HG02610 (cell line): ENCODE measurements around the gene PRKCA.

Experiments used
- ATAC-seq: cut with Tn5 transposase; IDR thresholded peaks from one replicate; pipeline ENCODE4 v1.9.1; 2021; ENCODE audit warnings: mild to moderate bottlenecking, moderate library complexity; ENCODE audit not compliant: unreplicated experiment

Gene PRKCA

DNA sequence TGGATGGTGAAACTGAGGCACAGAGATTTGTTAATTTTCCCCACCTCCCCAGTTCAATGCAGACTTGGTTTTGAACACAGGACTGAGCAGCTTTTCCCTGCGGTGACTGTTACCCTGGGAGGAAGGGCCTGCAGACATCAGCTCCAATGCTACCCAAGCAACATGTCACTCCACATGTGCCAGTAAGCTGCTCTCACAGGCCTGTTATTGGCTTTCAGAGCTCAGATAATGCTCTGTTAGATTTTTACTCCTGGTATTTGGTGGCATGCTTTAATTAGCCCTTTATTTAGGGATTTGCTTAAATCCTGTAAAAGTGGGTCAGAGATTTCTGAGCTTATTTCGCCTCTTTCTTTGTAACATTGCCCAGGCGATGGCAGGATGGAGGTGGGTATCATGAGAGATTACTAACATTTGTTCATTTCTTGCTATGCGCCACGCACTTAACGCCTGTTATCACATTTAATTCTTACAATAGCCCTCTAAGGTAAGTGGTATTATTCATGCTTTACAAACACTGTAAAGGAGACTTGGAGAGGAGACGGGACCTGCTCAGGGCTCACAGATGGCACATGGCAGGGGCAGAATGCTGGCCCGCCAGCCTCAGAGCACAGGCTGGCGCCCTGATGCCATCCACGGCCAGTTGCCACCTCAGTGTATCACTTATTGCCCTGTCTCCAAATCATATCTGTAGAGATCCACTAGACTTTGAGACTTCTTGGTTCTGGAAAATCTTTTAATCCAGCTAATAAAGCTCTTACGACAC, 448.5 kb downstream of the PRKCA start:
- no peak for ATAC-seq

DNA sequence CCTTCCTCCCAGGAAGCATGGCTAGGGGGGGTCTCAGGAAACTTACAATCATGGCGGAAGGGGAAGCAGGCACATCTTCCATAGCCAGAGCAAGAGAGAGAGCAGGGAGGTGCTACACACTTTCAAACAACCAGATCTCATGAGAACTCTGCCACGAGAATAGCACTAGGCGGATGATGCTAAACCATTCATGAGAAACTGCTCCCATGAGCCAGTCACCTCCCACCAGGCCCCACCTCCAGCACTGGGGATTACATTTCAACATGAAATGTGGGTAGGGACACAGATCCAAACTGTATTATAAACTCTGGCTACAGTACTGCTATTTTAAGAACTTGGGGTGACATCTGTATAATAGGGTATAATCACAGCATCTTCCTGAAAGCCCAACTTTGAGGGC, 449.4 kb downstream of the PRKCA start:
- no peak for ATAC-seq

DNA sequence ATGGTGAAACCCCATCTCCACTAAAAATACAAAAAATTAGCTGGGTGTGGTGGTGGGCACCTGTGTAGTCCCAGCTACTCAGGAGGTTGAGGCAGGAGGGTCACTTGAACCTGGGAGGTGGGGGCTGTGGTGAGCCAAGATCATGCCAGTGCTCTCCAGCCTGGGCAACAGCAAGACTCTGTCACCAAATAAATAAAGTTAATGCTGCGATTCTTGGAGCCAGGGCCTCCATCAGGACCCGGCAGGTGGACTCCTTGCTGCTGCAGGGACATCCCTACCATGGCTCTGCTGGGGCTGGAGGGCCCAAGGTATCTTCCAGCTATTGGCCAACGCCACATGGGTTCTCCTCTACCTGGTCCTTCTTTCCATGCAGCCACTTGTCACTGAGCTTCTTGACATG, 450.0 kb downstream of the PRKCA start:
- no peak for ATAC-seq

- ATAC-seq: no peak
Observed at GRCh38 chr17:66753126-66753920, 450.9 kb downstream of the PRKCA start.

DNA sequence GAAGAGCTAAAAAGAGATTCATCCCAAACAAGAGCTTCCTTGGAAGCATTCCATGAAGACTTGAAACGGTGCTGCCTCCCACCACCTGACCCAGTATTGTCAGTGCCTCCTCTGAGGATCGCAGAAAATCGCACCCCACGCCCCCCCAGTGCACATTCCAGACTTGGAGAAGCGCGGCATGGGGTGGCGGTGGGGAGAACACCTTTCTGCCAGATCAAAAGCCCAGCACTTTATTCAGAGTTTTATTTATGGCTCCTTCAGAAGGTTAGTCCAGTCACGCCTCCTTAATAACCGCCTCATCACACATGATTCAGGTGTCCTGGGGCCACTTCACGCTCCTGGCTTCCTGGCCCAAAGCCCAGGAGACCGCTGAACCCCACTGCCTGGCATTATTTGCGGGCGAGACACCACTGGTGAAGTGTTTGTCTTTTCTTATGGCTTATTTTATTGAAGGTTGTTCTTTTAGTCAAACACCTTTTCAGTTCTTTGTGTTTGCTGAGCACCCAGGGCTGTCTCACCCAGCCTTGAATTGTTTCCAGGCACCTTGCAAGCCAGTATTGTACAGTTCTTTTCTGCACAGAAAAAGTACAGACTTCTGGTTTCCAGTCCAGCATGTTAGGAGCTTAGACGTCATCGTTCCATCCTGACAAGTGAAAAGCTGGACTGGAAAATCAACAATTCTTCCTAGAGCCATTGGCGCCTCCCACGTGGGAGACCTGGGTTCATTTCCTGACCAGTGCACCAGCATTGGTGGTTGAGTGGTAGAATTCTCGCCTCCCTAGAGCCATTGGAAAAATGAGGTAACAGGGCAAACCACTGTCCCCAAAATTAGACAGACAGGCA, 452.9 kb downstream of the PRKCA start:
- no peak for ATAC-seq

DNA sequence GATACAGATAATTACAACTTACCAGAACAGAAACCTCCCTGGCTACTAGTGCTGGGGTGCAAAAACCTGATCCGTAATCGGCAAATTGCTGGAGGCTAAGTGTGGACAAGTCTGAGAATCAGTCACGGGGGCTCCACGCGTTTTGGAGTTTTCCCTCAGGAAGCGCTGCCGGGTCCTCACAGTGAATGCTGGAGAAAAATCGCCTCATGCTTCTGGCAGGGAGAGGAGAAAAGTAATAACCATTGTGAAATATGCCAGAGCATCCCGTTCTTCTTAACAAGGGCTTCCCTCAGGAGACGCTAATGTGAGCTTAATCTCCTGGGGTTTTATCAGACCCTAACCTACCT, 453.5 kb downstream of the PRKCA start:
- ATAC-seq: no peak

DNA sequence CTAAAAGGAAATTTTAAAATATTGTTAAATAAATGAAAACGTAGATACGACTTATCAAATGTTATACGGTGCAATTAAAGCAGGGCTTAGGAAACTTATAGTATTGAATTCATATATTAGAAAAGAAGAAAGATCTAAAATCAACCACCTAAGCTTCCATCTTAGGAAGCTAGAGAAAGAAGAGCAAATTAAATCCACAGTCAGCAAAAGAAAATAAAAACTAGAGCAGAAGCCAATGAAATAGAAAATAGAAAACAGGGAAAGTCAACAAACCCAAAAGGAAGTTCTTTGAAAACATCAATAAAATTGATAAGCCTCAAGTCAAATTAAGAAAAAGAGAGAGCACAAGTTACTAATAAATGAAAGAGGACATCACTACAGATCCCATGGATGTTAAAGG, 457.9 kb downstream of the PRKCA start:
- no peak for ATAC-seq

DNA sequence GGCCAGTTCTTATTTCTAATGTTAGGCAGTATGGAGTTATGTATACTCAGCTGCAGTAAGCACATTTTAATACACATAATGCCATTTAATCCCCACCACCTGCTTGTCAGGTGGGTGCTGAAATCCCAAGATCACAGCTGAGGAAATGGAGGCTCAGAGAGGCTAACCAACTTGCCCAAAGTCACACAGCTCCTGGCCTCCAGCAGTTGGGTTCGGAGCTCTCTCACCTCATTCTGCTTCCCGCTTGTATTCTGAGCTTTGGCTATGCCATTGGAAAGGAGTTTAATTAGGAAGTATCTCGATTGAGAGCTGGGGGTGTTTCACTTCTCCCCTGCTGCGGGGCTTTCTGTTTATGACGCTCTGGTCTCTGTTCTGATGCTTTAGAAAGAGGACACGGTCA, 459.9 kb downstream of the PRKCA start:
- ATAC-seq: no peak

- ATAC-seq: no peak
Observed at GRCh38 chr17:66763056-66763455, 460.6 kb downstream of the PRKCA start.

DNA sequence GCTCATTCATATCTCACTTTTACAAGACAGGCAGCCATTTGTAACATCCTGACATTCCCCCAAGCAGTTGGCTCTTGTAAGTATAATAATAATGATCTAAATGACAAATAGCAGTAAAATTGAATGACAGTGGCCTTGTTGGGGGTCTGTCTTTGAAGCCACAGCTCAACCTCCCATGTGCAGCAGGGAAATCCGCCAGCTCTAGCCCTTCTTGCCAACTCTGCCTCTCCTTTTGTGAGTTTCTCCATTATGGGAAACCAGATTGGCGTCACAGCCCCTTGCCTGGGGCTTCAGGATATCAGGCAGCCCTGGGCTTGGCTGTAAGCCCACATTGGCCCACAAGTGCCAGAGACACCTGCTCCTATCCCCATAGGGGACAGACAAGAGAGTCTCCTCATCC, 462.1 kb downstream of the PRKCA start:
- ATAC-seq: no peak

DNA sequence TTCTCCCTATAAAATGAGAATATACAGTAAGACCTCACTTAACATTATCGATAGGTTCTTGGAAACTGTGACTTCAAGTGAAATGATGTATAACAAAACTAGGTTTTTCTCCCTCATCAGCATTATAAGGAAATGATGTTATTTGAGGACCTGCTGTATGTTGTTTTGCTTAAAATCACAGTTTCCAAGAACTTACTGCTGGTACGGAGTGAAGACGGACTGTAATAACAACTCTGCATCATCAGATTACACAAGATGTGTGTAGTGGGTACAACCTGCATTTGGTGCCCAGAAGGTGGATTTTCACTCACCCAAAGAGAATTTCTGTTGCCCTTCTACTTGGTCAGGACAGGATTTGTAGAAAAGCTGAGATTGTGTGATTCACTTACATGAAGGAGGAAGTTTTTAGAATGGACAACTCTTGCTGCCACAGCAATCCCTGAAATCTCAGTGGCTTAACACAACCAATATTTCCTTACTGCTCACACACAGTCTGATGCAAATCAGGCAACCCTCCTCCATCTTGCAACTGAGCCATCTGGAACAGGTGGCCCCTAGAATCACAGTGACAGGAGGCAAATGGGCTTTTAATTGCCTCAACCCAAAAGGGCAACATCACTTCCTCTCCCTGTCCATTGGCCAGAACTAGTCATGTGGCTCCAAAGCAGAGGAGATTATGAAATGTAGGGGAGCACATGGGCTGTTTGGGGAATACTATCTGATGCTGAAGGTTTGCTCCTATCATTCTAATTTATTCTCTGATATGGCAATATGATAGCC, 464.9 kb downstream of the PRKCA start:
- ATAC-seq: no peak

- no peak for ATAC-seq
Observed at GRCh38 chr17:66769911-66770310, 467.5 kb downstream of the PRKCA start.

GRCh38 chr17:66772148-66772812, 469.9 kb downstream of the PRKCA start:
- no peak for ATAC-seq

- no peak for ATAC-seq
Observed at GRCh38 chr17:66775271-66775670, 472.9 kb downstream of the PRKCA start.

DNA sequence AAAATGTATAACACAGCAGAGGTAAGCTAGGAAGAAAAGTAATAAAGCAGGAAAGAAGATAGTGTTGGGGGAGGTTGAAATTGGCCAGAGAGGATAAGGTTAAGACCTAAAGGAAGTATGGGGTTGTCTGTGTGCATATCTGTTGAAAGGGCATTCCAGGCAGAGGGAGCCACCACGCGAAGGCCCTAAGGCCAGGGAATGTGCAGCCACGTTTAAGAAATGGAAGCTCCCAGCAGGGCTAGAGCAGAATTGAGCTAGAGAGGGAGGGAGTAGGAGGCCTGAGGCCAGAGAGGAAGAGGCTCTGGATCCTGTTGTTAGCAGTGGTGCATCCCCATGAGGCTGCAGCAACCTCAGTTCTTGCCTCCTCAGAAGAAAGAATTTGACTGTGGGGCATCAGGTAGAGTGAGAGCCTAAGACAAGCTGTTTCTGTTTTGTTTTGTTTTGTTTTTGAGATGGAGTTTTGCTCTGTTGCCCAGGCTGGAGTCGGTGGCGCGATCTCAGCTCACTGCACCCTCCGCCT, 473.5 kb downstream of the PRKCA start:
- ATAC-seq: no peak

DNA sequence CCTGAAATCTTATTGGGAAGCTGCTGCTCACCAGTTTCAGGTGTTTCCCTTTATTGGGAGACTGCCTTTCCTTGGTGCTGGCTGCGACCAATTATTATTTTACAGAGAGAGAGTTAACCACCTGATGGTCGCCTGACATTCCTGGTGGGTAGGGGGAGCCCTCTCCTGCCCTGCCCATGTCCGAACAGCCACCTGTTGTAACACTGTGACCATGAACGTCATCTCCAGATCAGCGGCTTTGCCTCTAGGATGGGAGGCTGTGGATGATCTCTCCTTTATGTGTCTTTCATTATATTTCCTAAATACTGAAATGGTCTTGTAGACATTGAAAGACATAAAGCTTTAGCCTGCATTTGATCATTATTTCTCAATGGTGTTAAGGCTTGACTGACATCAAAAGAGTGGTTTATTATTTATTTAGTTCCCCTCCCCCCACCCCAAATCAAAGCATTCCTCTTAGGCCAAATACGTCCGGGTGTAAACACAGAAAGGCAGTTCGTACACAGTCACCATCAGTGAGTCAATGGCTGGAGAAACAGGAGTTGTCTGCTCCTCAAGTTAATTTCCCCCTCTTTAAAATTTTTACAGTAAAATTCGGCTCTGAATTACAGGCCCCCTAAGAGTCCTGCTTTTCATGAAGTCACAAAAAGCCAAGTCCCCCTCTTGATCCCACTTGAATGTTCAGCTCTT, 474.7 kb downstream of the PRKCA start:
- no peak for ATAC-seq

GRCh38 chr17:66777689-66778225, 475.3 kb downstream of the PRKCA start:
- no peak for ATAC-seq

DNA sequence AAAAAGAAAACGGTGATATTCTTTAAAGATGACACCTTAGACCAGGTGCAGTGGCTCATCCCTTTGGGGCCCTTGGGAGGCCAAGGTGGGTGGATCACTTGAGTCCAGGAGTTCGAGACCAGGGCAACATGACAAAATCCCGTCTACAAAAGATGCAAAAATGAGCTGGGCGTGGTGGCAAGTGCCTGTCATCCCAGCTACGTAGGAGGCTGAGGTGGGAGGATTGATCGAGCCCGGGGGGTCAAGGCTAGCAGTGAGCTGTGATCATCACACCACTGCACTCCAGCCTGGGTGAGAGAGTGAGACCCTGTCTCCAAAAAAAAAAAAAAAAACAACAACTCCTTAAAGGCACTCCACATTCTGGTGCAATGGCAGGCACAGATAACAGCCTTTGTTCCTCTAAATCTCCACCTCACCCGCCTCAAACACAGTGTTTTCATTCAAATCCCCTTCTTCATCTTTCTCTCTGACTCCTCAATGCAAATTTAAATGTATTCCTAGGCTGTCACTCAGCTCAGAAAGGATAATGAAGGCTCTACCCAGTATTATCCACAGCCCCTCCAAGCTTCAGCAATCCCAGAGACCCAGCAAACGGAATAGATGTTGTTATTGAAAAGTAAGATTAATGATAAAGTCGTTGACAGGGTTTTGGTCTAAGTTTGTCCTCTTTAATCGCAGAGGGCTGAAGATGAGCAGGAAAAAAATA, 476.3 kb downstream of the PRKCA start:
- ATAC-seq: no peak

DNA sequence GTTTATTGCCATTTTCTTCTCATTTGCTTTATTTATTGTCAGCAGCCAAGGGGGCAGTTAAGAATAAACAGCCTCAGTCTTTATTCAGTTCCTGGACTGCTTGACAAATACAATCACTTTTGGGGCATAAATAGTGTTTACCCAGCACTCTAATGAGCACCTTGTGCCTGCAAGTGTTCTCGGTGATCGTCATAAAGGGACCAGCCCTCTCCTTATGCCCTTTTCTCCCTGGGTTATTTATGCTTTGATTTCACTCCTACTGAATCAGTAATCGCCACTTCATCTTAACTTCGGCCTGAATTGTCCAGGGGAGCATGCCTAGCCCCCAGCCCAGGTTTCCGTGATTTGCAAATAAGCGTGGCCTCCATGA, 476.8 kb downstream of the PRKCA start:
- no peak for ATAC-seq
